Adipocyte (in vitro differentiated cells): ENCODE data around the gene CNOT10.
"Not testable (repeated sequence)": the region's sequence is repeated elsewhere in the genome, so short reads cannot be mapped to it uniquely, and the experiment has no call there.

Experiments
- DNase-seq: peaks from one replicate; pipeline ENCODE4 v3.0.0-alpha.2; 2015; ENCODE audit warnings: low read depth
- H3K27me3 ChIP-seq: replicated peaks from 2 replicates; pipeline ENCODE4 v1.7.0; 2013; ENCODE audit warnings: mild to moderate bottlenecking, low read length, moderate library complexity; ENCODE audit not compliant: control insufficient read depth, insufficient read depth
- H3K36me3 ChIP-seq: 2 replicates; pipeline ENCODE4 v1.7.0; 2013; ENCODE audit warnings: low read length, mild to moderate bottlenecking, moderate library complexity; ENCODE audit not compliant: control insufficient read depth, insufficient read depth, severe bottlenecking
- H3K4me1 ChIP-seq: 2 replicates; pipeline ENCODE4 v1.7.0; 2013; ENCODE audit warnings: mild to moderate bottlenecking, low read length, moderate library complexity; ENCODE audit not compliant: control insufficient read depth, insufficient read depth
- H3K4me3 ChIP-seq: 2 replicates; pipeline ENCODE4 v1.7.0; 2013; ENCODE audit warnings: mild to moderate bottlenecking, low read length, moderate library complexity
- H3K9ac ChIP-seq: 2 replicates; pipeline ENCODE4 v1.7.0; 2013; ENCODE audit warnings: mild to moderate bottlenecking, low read length, moderate library complexity
- H3K9me3 ChIP-seq: 2 replicates; pipeline ENCODE4 v1.7.0; 2013; ENCODE audit warnings: mild to moderate bottlenecking, low read length, moderate library complexity; ENCODE audit not compliant: control insufficient read depth

Gene CNOT10, protein sequence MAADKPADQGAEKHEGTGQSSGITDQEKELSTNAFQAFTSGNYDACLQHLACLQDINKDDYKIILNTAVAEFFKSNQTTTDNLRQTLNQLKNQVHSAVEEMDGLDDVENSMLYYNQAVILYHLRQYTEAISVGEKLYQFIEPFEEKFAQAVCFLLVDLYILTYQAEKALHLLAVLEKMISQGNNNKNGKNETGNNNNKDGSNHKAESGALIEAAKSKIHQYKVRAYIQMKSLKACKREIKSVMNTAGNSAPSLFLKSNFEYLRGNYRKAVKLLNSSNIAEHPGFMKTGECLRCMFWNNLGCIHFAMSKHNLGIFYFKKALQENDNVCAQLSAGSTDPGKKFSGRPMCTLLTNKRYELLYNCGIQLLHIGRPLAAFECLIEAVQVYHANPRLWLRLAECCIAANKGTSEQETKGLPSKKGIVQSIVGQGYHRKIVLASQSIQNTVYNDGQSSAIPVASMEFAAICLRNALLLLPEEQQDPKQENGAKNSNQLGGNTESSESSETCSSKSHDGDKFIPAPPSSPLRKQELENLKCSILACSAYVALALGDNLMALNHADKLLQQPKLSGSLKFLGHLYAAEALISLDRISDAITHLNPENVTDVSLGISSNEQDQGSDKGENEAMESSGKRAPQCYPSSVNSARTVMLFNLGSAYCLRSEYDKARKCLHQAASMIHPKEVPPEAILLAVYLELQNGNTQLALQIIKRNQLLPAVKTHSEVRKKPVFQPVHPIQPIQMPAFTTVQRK

DNA sequence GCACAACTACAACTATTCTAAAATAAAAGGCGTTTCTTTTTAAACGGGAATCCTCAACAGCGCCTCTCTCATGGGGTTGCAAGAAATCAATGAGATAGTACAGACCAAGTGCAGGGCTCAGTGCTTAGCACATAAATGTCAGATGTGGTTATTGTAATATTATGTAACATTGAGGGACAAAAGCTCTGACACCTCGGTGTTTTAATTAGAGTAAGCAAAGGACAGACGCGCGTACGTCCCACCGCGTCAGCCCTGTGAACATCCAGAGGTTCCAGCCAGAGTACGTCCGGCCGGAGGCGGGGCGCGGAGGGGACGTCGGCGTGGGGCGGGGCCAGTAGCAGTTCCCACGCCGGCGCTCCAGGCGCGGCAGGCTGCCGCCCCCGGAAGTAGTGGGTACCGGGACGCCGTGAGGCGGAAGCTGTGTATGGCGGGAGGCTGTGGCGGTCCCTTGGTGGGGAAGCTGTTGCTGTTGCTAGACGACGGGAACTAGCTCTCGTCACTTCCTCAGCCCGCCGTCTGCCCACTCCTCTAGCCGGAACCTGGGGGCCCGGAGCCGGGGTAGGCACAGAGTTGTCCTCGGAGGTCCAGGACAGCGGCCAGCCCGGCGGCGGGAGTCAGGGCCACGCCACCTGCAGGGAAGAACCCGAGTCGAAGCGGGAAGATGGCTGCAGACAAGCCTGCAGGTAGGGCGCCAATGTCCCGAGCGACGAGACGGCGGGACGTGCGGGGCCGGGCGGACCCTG, at the start of gene CNOT10:
TSS of gene CNOT10 (plus strand) at position 389 of the 743 bp plus-strand sequence. CDS start at position 662, 273 bp downstream.
- DNase-seq = peak; percentile 98
- Histone ChIP-seq H3K9me3 (no peaks in the 10 kb centered on the region), H3K36me3 (no peaks in the 10 kb centered on the region), H3K4me1 (peaks cover 20% of the 10 kb centered on the region), H3K4me3 (peak within 1 kb of the TSS; percentile 83), H3K9ac (peak within 1 kb of the TSS; percentile 85), H3K27me3 (no peaks in the 10 kb centered on the region)

GRCh38 chr3:32640939-32641338, 44.0 kb upstream of the CNOT10 start:
- no peak for DNase-seq
- H3K9ac ChIP-seq = no peak overlapping the region
- H3K9me3 ChIP-seq = no peaks in the 10 kb centered on the region
- peaks cover 3% of the 10 kb centered on the region for H3K27me3 ChIP-seq
- H3K36me3 ChIP-seq = no peaks in the 10 kb centered on the region
- no peak overlapping the region for H3K4me3 ChIP-seq
- H3K4me1 ChIP-seq = peaks cover 8% of the 10 kb centered on the region

GRCh38 chr3:32641356-32641755, 43.6 kb upstream of the CNOT10 start:
- Histone ChIP-seq H3K9me3 (no peaks in the 10 kb centered on the region), H3K9ac (no peak overlapping the region), H3K4me1 (peaks cover 8% of the 10 kb centered on the region), H3K36me3 (no peaks in the 10 kb centered on the region), H3K4me3 (no peak overlapping the region), H3K27me3 (peaks cover 3% of the 10 kb centered on the region)
- DNase-seq = peak; percentile 9

- peaks cover 8% of the 10 kb centered on the region for H3K4me1 ChIP-seq
- no peak overlapping the region for H3K9ac ChIP-seq
- H3K27me3 ChIP-seq = peaks cover 3% of the 10 kb centered on the region
- DNase-seq = no peak
- no peaks in the 10 kb centered on the region for H3K9me3 ChIP-seq
- no peaks in the 10 kb centered on the region for H3K36me3 ChIP-seq
- H3K4me3 ChIP-seq = no peak overlapping the region
Measured at GRCh38 chr3:32643354-32643753, 41.6 kb upstream of the CNOT10 start.

- H3K9me3 ChIP-seq = no peaks in the 10 kb centered on the region
- no peak overlapping the region for H3K4me3 ChIP-seq
- H3K9ac ChIP-seq = no peak overlapping the region
- H3K27me3 ChIP-seq = peaks cover 3% of the 10 kb centered on the region
- H3K4me1 ChIP-seq = peaks cover 8% of the 10 kb centered on the region
- H3K36me3 ChIP-seq = no peaks in the 10 kb centered on the region
- DNase-seq = no peak
Measured at GRCh38 chr3:32643816-32644215, 41.2 kb upstream of the CNOT10 start.

GRCh38 chr3:32644380-32644779, 40.6 kb upstream of the CNOT10 start:
- H3K9ac ChIP-seq = no peak overlapping the region
- H3K36me3 ChIP-seq = no peaks in the 10 kb centered on the region
- H3K4me3 ChIP-seq = no peak overlapping the region
- H3K9me3 ChIP-seq = no peaks in the 10 kb centered on the region
- peaks cover 3% of the 10 kb centered on the region for H3K27me3 ChIP-seq
- no peak for DNase-seq
- H3K4me1 ChIP-seq = peaks cover 8% of the 10 kb centered on the region

DNA sequence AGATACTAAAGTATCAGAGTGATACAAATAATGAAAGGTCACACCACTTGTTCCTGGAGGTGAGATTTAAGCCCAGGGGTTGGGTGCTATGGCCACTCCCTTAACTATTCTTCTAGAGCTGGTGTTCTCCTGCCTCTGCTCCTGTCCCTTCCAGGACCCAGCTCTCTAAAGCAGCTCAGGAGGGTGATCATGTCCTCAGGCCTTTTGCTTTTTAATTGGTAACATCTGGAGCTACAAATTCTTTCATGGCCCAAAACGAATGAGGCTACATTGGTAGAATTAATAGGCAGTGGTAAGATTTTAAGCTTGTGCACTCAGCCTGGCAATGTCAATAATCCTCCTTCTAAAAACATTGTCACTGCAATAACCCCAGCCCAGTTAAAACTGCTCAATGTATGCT, 38.2 kb upstream of the CNOT10 start:
- Histone ChIP-seq H3K27me3 (peaks cover 3% of the 10 kb centered on the region), H3K9ac (no peak overlapping the region)

GRCh38 chr3:32652337-32653100, 32.5 kb upstream of the CNOT10 start:
- not testable (repeated sequence) for H3K4me3 ChIP-seq, H3K9ac ChIP-seq, H3K4me1 ChIP-seq, H3K9me3 ChIP-seq, DNase-seq, H3K36me3 ChIP-seq
- peaks cover 15% of the 10 kb centered on the region for H3K27me3 ChIP-seq

More for the DNA sequence above, 38.2 kb upstream of the CNOT10 start:
- Histone ChIP-seq H3K4me1 (no peaks in the 10 kb centered on the region), H3K36me3 (no peaks in the 10 kb centered on the region), H3K4me3 (no peak overlapping the region), H3K9me3 (no peaks in the 10 kb centered on the region)
- DNase-seq = peak; percentile 82

- H3K36me3 ChIP-seq = no peaks in the 10 kb centered on the region
- H3K9ac ChIP-seq = no peak overlapping the region
- H3K9me3 ChIP-seq = no peaks in the 10 kb centered on the region
- H3K27me3 ChIP-seq = peaks cover 24% of the 10 kb centered on the region
- no peak overlapping the region for H3K4me3 ChIP-seq
- H3K4me1 ChIP-seq = no peaks in the 10 kb centered on the region
- DNase-seq = no peak
Measured at GRCh38 chr3:32655167-32655566, 29.8 kb upstream of the CNOT10 start.

DNA sequence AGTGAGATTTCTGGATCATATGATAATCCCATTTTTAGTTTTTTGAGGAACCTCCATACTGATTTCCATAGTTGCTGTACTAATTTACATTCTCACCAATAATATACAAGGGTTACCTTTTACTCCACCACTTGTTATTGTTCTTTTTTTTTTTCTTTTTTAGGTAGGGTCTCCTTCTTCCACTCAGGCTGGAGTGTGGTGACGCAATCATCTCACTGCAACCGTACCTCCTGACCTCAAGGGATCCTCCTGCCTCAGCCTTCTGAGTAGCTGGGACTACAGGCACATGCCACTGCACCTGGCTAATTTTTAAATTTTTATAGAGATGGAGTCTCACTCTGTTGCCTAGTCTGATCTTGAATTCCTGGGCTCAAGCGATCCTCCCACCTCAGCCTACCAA, 24.4 kb upstream of the CNOT10 start:
- no peak overlapping the region for H3K4me3 ChIP-seq
- no peak overlapping the region for H3K9ac ChIP-seq
- H3K4me1 ChIP-seq = no peaks in the 10 kb centered on the region
- peaks cover 24% of the 10 kb centered on the region for H3K27me3 ChIP-seq
- no peak for DNase-seq
- no peaks in the 10 kb centered on the region for H3K36me3 ChIP-seq
- no peaks in the 10 kb centered on the region for H3K9me3 ChIP-seq
